Right atrium auricular region (tissue), 2 donors: ENCODE results near the gene FREM3. TPM values are rescaled to one million over a fixed set of nuclear protein-coding genes. Genes with fewer than 3 reads are reported as not detected.

Source experiments
- DNase-seq: peaks from one replicate; pipeline ENCODE4 v3.0.0-alpha.2; 2019; ENCODE audit warnings: low spot score
- H3K27ac ChIP-seq, 2 donors: fragments of 200-600 bp; sonication (generic); 1 replicate in 1 of 2; 2 replicates in 1 of 2; pipeline ENCODE4 v1.5.1; 2016 to 2019
- H3K27me3 ChIP-seq, 2 donors: fragments of 200-600 bp; sonication (generic); one replicate each; pipeline versions ENCODE4 v1.5.1 to v1.6.0; 2017 to 2019
- H3K36me3 ChIP-seq: fragments of 200-600 bp; sonication (generic); one replicate; pipeline ENCODE4 v1.5.1; 2016
- H3K4me1 ChIP-seq, 2 donors: fragments of 200-600 bp; sonication (generic); one replicate each; pipeline versions ENCODE4 v1.5.1 to v1.6.0; 2017 to 2019
- H3K4me3 ChIP-seq, 2 donors: fragments of 200-600 bp; sonication (generic); 1 replicate in 1 of 2; 2 replicates in 1 of 2; pipeline ENCODE4 v1.5.1; 2017 to 2019; ENCODE audit warnings: mild to moderate bottlenecking in 1 of 2, moderate library complexity in 1 of 2
- H3K9me3 ChIP-seq, 2 donors: fragments of 200-600 bp; sonication (generic); one replicate each; pipeline ENCODE4 v1.5.1; 2019
- total RNA-seq, 2 donors: library from RNA; depleted of rRNA; stranded (reverse); fragments of >200 nt; gene quantifications; one replicate each; pipeline ENCODE4 v1.1.0, GENCODE V29; 2016
- TF ChIP-seq, protein P1 (sequence below), 2 donors: fragments of 200-600 bp; sonication (generic); IDR thresholded peaks; one replicate each; pipeline ENCODE4 v1.5.1; 2019; ENCODE audit warnings: antibody characterized with exemption in 2 of 2

Gene FREM3
- total RNA-seq, 2 donors from 2014 or later, result 0.04 TPM; not detected in 1

DNA sequence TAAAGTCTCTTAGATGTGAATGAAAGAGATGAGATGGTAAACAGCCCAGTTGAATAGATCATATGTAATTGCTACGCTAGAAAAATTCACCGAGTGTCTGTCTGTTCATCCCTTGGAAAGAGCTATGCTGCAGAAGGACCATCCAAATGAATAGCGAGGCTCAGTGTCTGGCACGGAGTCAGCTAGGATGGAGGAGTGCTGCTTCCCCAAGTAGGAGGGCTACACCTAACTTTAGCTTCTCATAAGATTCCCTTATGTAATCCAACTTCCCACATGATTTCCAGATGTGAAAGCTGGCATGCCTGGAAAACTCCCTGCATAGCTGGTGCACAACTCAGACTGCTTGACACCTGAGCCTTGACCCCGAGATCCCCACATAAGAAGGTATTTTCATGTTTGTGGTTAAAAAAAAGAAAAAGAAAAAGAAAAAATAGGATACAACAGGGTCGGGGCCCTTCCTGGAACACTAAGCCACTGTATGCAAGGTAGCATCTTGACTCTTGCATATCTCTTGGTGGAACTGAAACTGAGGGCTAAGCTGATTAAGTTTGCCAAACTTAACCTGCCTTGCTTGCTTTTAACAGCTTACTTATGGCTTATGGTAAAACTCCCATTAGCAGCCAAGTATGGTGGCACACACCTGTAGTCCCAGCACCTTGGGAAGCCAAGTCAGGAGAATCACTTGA lies 82.3 kb downstream of the FREM3 start:
- no peaks in the 10 kb centered on the region for H3K36me3 ChIP-seq
- no peaks in the 10 kb centered on the region for H3K9me3 ChIP-seq
- no peak overlapping the region for H3K27ac ChIP-seq
- H3K4me1 ChIP-seq, result no peaks in the 10 kb centered on the region
- no peaks in the 10 kb centered on the region for H3K27me3 ChIP-seq
- TF ChIP-seq, protein P1, sequence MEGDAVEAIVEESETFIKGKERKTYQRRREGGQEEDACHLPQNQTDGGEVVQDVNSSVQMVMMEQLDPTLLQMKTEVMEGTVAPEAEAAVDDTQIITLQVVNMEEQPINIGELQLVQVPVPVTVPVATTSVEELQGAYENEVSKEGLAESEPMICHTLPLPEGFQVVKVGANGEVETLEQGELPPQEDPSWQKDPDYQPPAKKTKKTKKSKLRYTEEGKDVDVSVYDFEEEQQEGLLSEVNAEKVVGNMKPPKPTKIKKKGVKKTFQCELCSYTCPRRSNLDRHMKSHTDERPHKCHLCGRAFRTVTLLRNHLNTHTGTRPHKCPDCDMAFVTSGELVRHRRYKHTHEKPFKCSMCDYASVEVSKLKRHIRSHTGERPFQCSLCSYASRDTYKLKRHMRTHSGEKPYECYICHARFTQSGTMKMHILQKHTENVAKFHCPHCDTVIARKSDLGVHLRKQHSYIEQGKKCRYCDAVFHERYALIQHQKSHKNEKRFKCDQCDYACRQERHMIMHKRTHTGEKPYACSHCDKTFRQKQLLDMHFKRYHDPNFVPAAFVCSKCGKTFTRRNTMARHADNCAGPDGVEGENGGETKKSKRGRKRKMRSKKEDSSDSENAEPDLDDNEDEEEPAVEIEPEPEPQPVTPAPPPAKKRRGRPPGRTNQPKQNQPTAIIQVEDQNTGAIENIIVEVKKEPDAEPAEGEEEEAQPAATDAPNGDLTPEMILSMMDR (IDR thresholded peaks at IDR 0.05), result no peak
- DNase-seq, result no peak
- no peak overlapping the region for H3K4me3 ChIP-seq

DNA sequence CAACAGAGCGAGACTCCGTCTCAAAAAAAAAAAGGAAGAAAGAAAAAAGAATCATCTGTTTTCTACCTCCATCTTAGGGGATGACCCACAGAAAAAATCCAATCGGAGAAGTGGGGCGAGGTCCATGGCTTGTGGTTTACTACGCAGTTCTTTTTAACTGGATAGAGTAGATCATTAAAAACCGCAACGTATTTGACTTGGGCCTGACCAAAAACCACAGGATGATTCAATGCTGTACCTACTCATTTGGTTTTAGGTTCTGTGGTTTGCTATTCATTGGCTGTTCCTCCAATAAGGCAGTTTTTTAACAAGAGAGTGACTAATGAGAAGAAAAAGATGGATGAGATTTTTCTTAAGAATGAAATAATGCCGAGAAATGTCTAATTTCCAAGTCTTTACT lies 83.7 kb downstream of the FREM3 start:
- Histone ChIP-seq H3K4me3 (no peak overlapping the region), H3K27ac (no peak overlapping the region), H3K9me3 (no peaks in the 10 kb centered on the region), H3K4me1 (no peaks in the 10 kb centered on the region), H3K36me3 (no peaks in the 10 kb centered on the region), H3K27me3 (no peaks in the 10 kb centered on the region)
- no peak for DNase-seq
- TF ChIP-seq, protein P1 (IDR thresholded peaks at IDR 0.05), result no peak

DNA sequence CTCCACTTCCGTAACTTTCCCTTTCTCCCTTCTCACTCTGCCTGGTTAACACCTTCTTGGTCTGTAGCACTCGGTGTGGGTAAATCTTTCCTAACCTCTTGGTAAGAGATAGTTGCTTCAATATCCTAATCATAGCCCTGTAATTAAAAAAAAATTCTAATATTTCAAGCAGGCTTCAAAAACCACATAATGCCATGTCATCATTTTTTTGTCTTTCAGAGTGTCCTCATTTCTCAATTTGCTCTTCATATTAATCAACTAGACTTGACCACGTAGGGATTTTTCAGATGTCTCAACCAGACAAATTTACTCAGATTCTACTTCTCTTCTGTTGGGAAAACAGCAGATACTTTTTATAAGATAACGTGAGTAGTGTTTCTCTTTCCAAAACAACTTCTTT lies 91.0 kb downstream of the FREM3 start:
- Histone ChIP-seq H3K27ac (no peak overlapping the region), H3K4me1 (no peaks in the 10 kb centered on the region), H3K27me3 (no peaks in the 10 kb centered on the region), H3K9me3 (peaks cover 0 to 17% of the 10 kb centered on the region in 2 donors), H3K36me3 (no peaks in the 10 kb centered on the region), H3K4me3 (no peak overlapping the region)
- TF ChIP-seq, protein P1 (IDR thresholded peaks at IDR 0.05), result no peak
- DNase-seq, result no peak

DNA sequence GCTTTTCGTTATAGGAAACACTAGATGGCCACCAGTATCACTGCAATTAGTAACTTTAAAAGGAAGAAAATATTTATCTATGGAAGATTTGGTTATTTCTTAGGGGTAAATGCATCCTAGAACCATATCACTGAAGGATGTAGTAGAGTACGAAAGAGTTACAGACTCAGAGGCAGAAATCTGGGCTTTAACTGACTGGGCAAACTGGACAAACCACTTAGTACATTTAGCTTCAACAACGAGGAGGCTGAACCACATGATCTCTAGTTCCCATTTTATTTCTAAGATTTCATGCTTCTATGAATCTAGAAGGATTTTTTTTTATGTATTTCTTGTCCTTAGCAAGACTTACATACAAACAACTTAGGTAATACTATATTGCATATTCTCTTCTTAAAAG lies 94.0 kb downstream of the FREM3 start:
- H3K36me3 ChIP-seq, result no peaks in the 10 kb centered on the region
- no peaks in the 10 kb centered on the region for H3K4me1 ChIP-seq
- peaks cover 0 to 17% of the 10 kb centered on the region in 2 donors for H3K9me3 ChIP-seq
- DNase-seq, result no peak
- no peak overlapping the region for H3K27ac ChIP-seq
- TF ChIP-seq, protein P1 (IDR thresholded peaks at IDR 0.05), result no peak
- H3K27me3 ChIP-seq, result no peaks in the 10 kb centered on the region
- no peak overlapping the region for H3K4me3 ChIP-seq

DNA sequence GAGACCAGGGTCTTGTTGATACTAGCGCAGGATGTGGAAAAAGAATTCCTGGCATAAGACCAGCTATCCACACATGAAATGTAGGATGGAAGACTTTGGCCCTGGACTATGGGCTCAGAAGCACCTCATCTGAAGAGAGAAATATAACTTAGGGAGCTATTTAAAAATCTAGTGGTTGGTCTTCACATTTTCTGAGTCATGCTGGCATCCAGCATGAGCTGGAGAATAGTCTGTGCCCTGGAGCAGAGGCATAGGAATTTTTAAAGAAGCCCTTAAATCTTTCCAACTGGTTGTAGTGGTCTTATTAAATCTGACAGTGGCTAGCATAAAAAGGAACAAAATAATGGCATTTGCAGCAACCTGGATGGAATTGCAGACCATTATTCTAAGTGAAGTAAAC lies 100.6 kb downstream of the FREM3 start:
- no peak for DNase-seq
- no peak overlapping the region for H3K27ac ChIP-seq
- H3K4me3 ChIP-seq, result no peak overlapping the region
- H3K9me3 ChIP-seq, result no peaks in the 10 kb centered on the region
- TF ChIP-seq, protein P1 (IDR thresholded peaks at IDR 0.05), result no peak
- H3K36me3 ChIP-seq, result no peaks in the 10 kb centered on the region
- no peaks in the 10 kb centered on the region for H3K27me3 ChIP-seq
- H3K4me1 ChIP-seq, result no peaks in the 10 kb centered on the region

DNA sequence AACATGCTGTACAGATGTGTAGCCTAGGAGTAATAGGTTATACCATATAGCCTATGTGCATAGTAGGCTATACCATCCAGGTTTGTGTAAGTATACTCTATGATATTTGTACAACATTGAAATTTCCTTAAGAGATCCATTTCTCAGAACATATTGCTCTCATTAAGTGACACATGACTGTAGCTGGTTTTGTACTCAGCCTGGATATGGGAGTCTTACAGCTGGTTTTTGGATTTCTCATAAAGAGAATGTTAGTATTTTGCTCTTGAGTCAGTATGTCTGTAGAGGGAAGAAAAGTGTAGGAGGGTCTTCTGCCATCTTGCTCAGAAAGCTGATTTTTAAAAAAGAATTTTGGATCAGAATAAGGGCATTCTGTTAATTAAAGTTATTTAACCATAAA lies 101.7 kb downstream of the FREM3 start:
- TF ChIP-seq, protein P1 (IDR thresholded peaks at IDR 0.05), result no peak
- no peaks in the 10 kb centered on the region for H3K27me3 ChIP-seq
- no peak overlapping the region for H3K27ac ChIP-seq
- H3K9me3 ChIP-seq, result no peaks in the 10 kb centered on the region
- no peak overlapping the region for H3K4me3 ChIP-seq
- no peak for DNase-seq
- H3K36me3 ChIP-seq, result no peaks in the 10 kb centered on the region
- H3K4me1 ChIP-seq, result no peaks in the 10 kb centered on the region
